Measurements from ENCODE around the gene SLC13A1. TPM values are rescaled to one million over a fixed set of nuclear protein-coding genes. Genes with fewer than 3 reads are reported as not detected.
"Not testable (repeated sequence)": the region's sequence is repeated elsewhere in the genome, so short reads cannot be mapped to it uniquely, and the experiment has no call there.

Gene SLC13A1
- polyA plus RNA-seq (2012; ENCODE audit: insufficient read depth, insufficient read length): not detected

GRCh38 chr7:123199883-123200282 lies at the start of gene SLC13A1:
TSS of gene SLC13A1 (minus strand) at chr7:123199969. CDS start at chr7:123199946, 23 bp downstream.
- DNase-seq (ENCODE audit: low read depth, low spot score): no peak

GRCh38 chr7:123244768-123245167 lies 45.0 kb upstream of the SLC13A1 start:
- no peak for DNase-seq (ENCODE audit: low read depth, low spot score)
- no peak overlapping the region for H3K4me3 ChIP-seq (ENCODE audit: low read length)

More at GRCh38 chr7:123199883-123200282, at the start of gene SLC13A1:
- H3K4me3 ChIP-seq (ENCODE audit: low read length): no peak within 1 kb of the TSS

GRCh38 chr7:123242467-123243092 lies 42.8 kb upstream of the SLC13A1 start:
- H3K4me3 ChIP-seq (ENCODE audit: low read length): no peak overlapping the region
- DNase-seq (ENCODE audit: low read depth, low spot score): no peak

DNA sequence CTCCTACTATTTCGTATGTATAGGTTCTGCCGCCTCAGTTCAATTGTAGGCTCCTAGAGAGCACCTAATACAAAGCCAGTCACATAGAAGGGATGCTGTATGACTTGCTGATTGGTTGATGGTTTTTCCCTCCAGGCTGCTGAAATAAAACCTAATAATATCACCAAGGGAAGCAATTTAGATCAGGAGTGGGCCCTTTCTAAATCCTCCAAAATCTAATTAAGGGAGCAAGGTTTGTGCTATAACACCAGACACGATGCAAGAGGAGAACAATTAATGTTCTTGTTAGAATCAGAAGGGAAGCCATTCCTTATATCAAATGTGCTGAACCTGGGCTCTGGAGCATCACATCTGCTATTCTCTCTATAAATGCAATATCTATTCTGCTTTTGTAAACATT lies 42.0 kb upstream of the SLC13A1 start:
- DNase-seq (ENCODE audit: low read depth, low spot score): no peak
- H3K4me3 ChIP-seq (ENCODE audit: low read length): no peak overlapping the region

DNA sequence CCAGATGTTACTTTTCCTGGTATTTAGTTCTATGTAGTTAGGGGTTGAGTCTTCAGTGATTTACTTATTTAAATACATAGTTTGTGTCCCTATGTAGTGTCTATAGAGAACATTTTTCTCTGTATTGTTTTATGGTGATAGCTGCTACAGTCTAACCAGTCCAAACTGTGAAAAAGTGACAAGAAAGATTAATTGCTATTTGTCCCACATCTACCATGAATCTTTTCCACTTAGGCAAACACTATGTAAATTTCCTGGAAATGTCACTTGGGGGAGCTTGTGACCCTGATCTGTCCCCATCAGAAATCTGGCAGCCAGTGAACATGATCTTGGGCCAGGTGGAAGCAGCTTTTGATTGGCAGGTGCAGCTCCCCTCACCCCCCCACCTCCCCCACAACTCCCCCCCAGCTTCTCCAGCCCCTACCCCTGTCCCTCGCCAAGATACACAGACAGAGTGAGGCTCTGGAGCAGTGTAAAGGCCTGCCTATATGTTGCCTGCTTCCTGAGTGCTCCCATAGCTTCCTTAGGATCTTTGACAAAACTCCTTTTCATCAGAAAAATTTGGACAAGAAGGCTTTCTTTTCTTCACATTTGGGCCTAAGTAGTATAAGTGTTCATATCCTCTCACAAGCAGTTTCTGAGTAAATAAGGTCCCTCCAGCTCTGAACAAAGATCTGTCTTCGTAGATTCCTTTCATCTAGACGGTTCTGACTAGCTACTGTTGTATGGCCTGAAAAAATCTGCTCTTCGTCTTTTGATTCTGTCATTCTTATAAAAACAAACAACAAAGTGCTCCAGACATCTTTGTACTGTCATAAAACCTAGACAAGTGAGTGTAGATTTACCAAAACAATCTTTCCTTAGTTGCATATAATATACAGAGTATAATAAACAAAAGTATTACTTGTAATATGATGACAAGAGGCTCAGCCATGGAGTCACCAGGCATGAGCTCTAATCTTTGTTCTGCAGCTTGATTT lies 31.5 kb upstream of the SLC13A1 start:
- no peak for DNase-seq (ENCODE audit: low read depth, low spot score)
- no peak overlapping the region for H3K4me3 ChIP-seq (ENCODE audit: low read length)

DNA sequence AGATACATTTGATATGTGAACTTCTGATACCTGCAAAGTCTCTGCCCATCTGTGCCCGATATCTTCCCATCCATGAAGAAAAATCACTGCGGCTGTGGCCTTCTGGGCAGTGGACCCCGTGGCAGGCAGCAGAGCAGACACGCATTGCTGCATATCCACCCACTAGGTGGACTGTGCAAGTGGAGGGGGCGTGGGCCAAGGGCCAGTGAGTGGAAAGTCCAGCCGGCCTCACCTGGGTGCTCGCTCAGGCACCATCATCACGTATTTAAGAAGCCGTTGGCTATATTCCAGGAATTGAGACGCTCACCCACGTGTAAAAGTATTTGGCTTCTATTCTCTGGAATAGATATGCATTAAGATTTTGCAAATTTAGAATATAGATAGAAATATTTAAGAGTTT lies 30.8 kb upstream of the SLC13A1 start:
- no peak for DNase-seq (ENCODE audit: low read depth, low spot score)
- no peak overlapping the region for H3K4me3 ChIP-seq (ENCODE audit: low read length)

- DNase-seq (ENCODE audit: low read depth, low spot score): no peak
- H3K4me3 ChIP-seq (ENCODE audit: low read length): no peak overlapping the region
Measured at GRCh38 chr7:123230147-123230546, 30.4 kb upstream of the SLC13A1 start.

DNA sequence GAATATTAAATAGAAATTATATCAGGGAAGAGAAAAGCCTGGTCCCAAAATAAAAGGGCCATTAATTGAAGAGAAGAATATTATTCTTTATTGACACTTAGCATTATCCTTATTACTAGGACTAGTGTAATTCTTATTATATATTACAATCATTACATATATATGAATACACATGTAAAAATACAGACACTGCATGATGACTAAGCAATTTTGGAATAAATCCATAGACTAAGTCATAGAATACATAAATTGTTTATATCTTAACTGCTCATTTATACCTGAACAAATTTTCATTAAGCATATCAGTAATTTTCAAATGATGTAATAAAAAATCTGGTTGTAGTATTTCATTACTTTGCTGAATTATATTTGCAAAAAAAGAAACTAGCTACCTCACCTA lies 29.7 kb upstream of the SLC13A1 start:
- no peak for DNase-seq (ENCODE audit: low read depth, low spot score)
- no peak overlapping the region for H3K4me3 ChIP-seq (ENCODE audit: low read length)

DNA sequence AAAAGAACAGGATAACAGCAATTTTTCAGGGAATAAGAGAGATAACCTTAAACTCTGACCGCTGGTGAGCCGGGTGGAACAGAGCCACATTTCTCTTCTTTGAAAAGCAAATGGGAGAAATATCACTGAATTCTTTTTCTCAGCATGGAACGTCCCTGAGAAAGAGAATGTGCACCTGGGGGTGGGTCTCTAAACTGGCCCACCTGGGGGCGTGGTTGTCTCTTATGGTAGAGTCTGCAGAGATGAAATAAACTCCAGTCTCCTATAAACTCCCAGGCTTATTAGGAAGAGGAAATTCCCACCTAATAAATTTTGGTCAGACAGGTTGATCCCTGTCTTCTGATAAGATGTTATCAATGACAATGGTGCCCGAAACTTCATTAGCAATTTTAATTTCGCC lies 27.9 kb upstream of the SLC13A1 start:
- not testable (repeated sequence) for H3K4me3 ChIP-seq (ENCODE audit: low read length); DNase-seq (ENCODE audit: low read depth, low spot score)

GRCh38 chr7:123220396-123220795 lies 20.6 kb upstream of the SLC13A1 start:
- DNase-seq (ENCODE audit: low read depth, low spot score): no peak

DNA sequence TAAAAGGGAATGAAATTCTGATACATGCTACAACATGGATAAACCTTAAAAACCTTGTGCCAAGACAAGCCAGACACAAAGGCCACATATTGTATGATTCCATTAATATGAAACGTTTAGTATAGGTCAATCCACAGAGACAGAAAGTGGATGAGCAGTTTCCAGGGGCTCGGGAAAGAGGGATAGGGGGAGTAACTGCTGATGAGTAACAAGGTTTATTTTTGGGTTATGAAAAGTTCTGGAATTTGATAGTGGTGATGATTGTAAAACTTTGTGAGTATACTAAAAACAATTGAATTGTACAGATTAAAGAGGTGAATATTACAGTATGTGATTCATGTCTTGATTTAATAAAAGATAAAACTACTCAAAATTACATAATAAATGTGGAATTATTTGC lies 19.1 kb upstream of the SLC13A1 start:
- DNase-seq (ENCODE audit: low read depth, low spot score): no peak
- no peak overlapping the region for H3K4me3 ChIP-seq (ENCODE audit: low read length)

More at GRCh38 chr7:123220396-123220795, 20.6 kb upstream of the SLC13A1 start:
- H3K4me3 ChIP-seq (ENCODE audit: low read length): no peak overlapping the region

- H3K4me3 ChIP-seq (ENCODE audit: low read length): no peak overlapping the region
- no peak for DNase-seq (ENCODE audit: low read depth, low spot score)
Measured at GRCh38 chr7:123216825-123217224, 17.1 kb upstream of the SLC13A1 start.

DNA sequence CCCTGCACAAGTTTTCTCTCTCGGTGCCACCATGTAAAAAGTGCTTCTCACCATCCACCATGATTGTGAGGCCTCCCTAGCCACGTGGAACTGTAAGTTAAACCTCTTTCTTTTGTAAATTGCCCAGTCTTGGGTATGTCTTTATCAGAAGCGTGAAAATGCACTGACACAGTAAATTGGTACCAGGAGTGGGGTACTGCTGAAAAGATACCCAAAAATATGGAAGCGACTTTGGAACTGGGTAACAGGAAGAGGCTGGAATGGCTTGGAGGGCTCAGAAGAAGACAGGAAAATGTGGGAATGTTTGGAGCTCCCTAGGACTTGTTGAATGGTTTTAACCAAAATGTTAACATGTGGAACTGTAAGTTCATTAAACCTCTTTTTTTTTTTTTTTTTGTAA lies 15.6 kb upstream of the SLC13A1 start:
- H3K4me3 ChIP-seq (ENCODE audit: low read length): no peak overlapping the region
- DNase-seq (ENCODE audit: low read depth, low spot score): no peak

DNA sequence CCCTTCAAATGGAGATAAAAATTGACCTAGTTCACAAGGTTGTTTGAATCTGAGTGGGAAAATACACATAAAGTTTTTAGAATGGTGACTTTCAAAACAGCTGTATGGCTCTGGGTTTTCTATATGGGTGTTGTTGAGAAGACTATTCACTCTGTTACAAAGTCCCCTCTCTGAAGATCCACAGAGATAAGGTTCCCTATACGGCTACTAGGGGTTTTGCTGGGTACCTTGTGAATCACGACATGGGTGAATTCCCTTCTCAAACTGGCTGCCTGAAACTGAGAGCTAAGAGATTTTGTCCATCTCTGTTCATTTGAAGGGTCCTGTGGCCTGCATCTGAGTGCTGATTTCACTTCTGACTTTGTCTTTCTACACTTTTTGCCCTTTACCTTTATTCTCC lies 11.8 kb upstream of the SLC13A1 start:
- DNase-seq (ENCODE audit: low read depth, low spot score): no peak
- no peak overlapping the region for H3K4me3 ChIP-seq (ENCODE audit: low read length)

- DNase-seq (ENCODE audit: low read depth, low spot score): no peak
- no peak overlapping the region for H3K4me3 ChIP-seq (ENCODE audit: low read length)
Measured at GRCh38 chr7:123210986-123211385, 11.2 kb upstream of the SLC13A1 start.

- DNase-seq (ENCODE audit: low read depth, low spot score): no peak
- H3K4me3 ChIP-seq (ENCODE audit: low read length): no peak overlapping the region
Measured at GRCh38 chr7:123209786-123210185, 10.0 kb upstream of the SLC13A1 start.

DNA sequence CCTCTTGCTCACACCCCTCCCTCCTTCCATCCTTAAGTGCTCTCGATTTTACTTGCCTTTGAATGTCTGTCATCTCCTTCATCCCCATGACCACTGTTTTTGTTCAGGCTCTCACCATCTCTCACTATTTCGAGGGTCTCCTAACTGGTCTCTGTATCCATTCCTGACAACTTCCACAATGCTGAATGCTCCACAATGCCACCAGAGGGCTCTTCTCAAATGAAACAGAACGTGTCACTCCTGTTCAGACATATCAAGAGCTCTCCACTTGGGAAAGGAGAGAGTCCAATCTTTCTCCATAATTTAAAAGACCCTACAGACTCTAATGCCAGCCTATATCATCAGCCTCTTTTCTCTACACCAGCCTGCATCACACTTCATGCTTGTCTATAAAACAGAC lies 9.0 kb upstream of the SLC13A1 start:
- no peak overlapping the region for H3K4me3 ChIP-seq (ENCODE audit: low read length)
- DNase-seq (ENCODE audit: low read depth, low spot score): no peak

GRCh38 chr7:123204206-123204835 lies 4.6 kb upstream of the SLC13A1 start:
- DNase-seq (ENCODE audit: low read depth, low spot score): no peak
- H3K4me3 ChIP-seq (ENCODE audit: low read length): no peak overlapping the region

- H3K4me3 ChIP-seq (ENCODE audit: low read length): no peak overlapping the region
- no peak for DNase-seq (ENCODE audit: low read depth, low spot score)
Measured at GRCh38 chr7:123201901-123202300, 2.1 kb upstream of the SLC13A1 start.
